ACHN (cell line): ENCODE results near the gene THOC6.

Source experiments
- DNase-seq: peaks from one replicate; pipeline ENCODE4 v3.0.0-alpha.2; 2015
- in situ Hi-C: cut with HindIII; loops from 2 replicates; pipeline ENCODE4 v1.10.0; 2017; ENCODE audit warnings: low sequenced_read_pairs, low pct_ligation_motif_present, low pct_unique_long_range_greater_than_20kb

THOC6 gene

GRCh38 chr16:3023669-3024478 lies at the start of gene THOC6, which contains the start of gene HCFC1R1:
Gene THOC6 (plus strand): TSS chr16:3024035. CDS start chr16:3024327, 292 bp downstream.
Gene HCFC1R1 (minus strand): TSS chr16:3023942. CDS start chr16:3023941, 1 bp downstream.
- in situ Hi-C loops, result no loop called here
- peak; percentile 99 for DNase-seq

- in situ Hi-C loops, result no loop called here
- DNase-seq, result no peak
Measured at GRCh38 chr16:2974319-2975056, 49.3 kb upstream of the THOC6 start.

- in situ Hi-C loops, result no loop called here
- DNase-seq, result no peak
Measured at GRCh38 chr16:2975161-2975795, 48.6 kb upstream of the THOC6 start.

- in situ Hi-C loops, result no loop called here
Measured at GRCh38 chr16:2976201-2976600, 47.6 kb upstream of the THOC6 start.

GRCh38 chr16:2976673-2977072 lies 47.2 kb upstream of the THOC6 start:
- no peak for DNase-seq
- in situ Hi-C loops, result no loop called here

More at GRCh38 chr16:2976201-2976600, 47.6 kb upstream of the THOC6 start:
- no peak for DNase-seq

- no peak for DNase-seq
- in situ Hi-C loops, result no loop called here
Measured at GRCh38 chr16:2977440-2977839, 46.4 kb upstream of the THOC6 start.

- no peak for DNase-seq
- in situ Hi-C loops, result no loop called here
Measured at GRCh38 chr16:2979669-2980226, 44.1 kb upstream of the THOC6 start.

- in situ Hi-C loops, result no loop called here
Measured at GRCh38 chr16:2980227-2981176, 43.3 kb upstream of the THOC6 start, which contains the start of gene PKMYT1. Gene PKMYT1 (minus strand): TSS chr16:2980446. CDS start chr16:2979657, 789 bp downstream.

GRCh38 chr16:2981177-2981898 lies 42.5 kb upstream of the THOC6 start:
- in situ Hi-C loops, result no loop called here
- no peak for DNase-seq

More at GRCh38 chr16:2980227-2981176, 43.3 kb upstream of the THOC6 start, which contains the start of gene PKMYT1:
- DNase-seq, result peak; percentile 91

- in situ Hi-C loops, result no loop called here
- no peak for DNase-seq
Measured at GRCh38 chr16:2981899-2982250, 42.0 kb upstream of the THOC6 start.

- DNase-seq, result no peak
- in situ Hi-C loops, result no loop called here
Measured at GRCh38 chr16:2982402-2982801, 41.4 kb upstream of the THOC6 start.

GRCh38 chr16:2983706-2984136 lies 40.1 kb upstream of the THOC6 start:
- peak; percentile 90 for DNase-seq
- in situ Hi-C loops, result no loop called here

- in situ Hi-C loops, result no loop called here
- no peak for DNase-seq
Measured at GRCh38 chr16:2985462-2985861, 38.4 kb upstream of the THOC6 start.

GRCh38 chr16:2985893-2986355 lies 37.9 kb upstream of the THOC6 start:
- in situ Hi-C loops, result no loop called here
- no peak for DNase-seq

GRCh38 chr16:2986623-2987188 lies 37.1 kb upstream of the THOC6 start:
- DNase-seq, result no peak
- in situ Hi-C loops, result no loop called here

GRCh38 chr16:2987286-2987685 lies 36.5 kb upstream of the THOC6 start:
- DNase-seq, result no peak
- in situ Hi-C loops, result no loop called here

- in situ Hi-C loops, result no loop called here
- no peak for DNase-seq
Measured at GRCh38 chr16:2987833-2988232, 36.0 kb upstream of the THOC6 start.
